Astrocyte (in vitro differentiated cells and primary cell): ENCODE data around the gene C1orf159. TPM values are rescaled to one million over a fixed set of nuclear protein-coding genes. Genes with fewer than 3 reads are reported as not detected.
"Not testable (repeated sequence)": the region's sequence is repeated elsewhere in the genome, so short reads cannot be mapped to it uniquely, and the experiment has no call there.

ENCODE experiments used
- DNase-seq: peaks from one replicate; pipeline ENCODE4 v3.0.0-alpha.2; 2010; ENCODE audit warnings: low read depth
- FAIRE-seq: peaks from 2 replicates; lab custom pipeline; 2011; peaks lifted over from hg19 to GRCh38; lab: Jason Lieb, UNC
- H2AFZ ChIP-seq: 2 replicates; pipeline ENCODE4 v1.6.0; 2012; ENCODE audit warnings: low read depth, low read length, inconsistent platforms
- H3K27ac ChIP-seq: 2 replicates; pipeline ENCODE4 v1.5.1; 2011; ENCODE audit warnings: low read depth, low read length, inconsistent platforms
- H3K27me3 ChIP-seq: 2 replicates; pipeline ENCODE4 v1.6.0; 2011; ENCODE audit warnings: low read length, inconsistent platforms; ENCODE audit not compliant: insufficient read depth
- H3K36me3 ChIP-seq: 2 replicates; pipeline ENCODE4 v1.5.1; 2011; ENCODE audit warnings: low read length, inconsistent platforms; ENCODE audit not compliant: insufficient read depth
- H3K4me1 ChIP-seq: 2 replicates; pipeline ENCODE4 v1.5.1; 2011; ENCODE audit warnings: low read length, inconsistent platforms; ENCODE audit not compliant: insufficient read depth
- H3K4me2 ChIP-seq: 2 replicates; pipeline ENCODE4 v1.6.0; 2012; ENCODE audit warnings: low read length, inconsistent platforms
- H3K4me3 ChIP-seq: 2 replicates; pipeline ENCODE4 v1.5.1; 2011; ENCODE audit warnings: low read depth, mild to moderate bottlenecking, low read length, inconsistent platforms; ENCODE audit not compliant: insufficient read depth
- H3K79me2 ChIP-seq: 2 replicates; pipeline ENCODE4 v1.6.0; 2012; ENCODE audit warnings: mild to moderate bottlenecking, low read length, inconsistent platforms; ENCODE audit not compliant: insufficient read depth
- H3K9ac ChIP-seq: 2 replicates; pipeline ENCODE4 v1.6.0; 2012; ENCODE audit warnings: mild to moderate bottlenecking, low read length, inconsistent platforms
- H3K9me3 ChIP-seq: 2 replicates; pipeline ENCODE4 v1.5.1; 2012; ENCODE audit warnings: low read depth, mild to moderate bottlenecking, low read length, inconsistent platforms; ENCODE audit not compliant: insufficient read depth
- H4K20me1 ChIP-seq: 2 replicates; pipeline ENCODE4 v1.6.0; 2012; ENCODE audit warnings: low read length, inconsistent platforms; ENCODE audit not compliant: insufficient read depth
- H3K27ac Mint-ChIP-seq: one replicate; pipeline ENCODE4 v1.8.0; 2021; ENCODE audit warnings: mild to moderate bottlenecking, mixed read lengths; ENCODE audit not compliant: unreplicated experiment
- H3K27me3 Mint-ChIP-seq: one replicate; pipeline ENCODE4 v1.8.0; 2021; ENCODE audit warnings: low read depth, mixed read lengths; ENCODE audit not compliant: unreplicated experiment
- H3K36me3 Mint-ChIP-seq: one replicate; pipeline ENCODE4 v1.8.0; 2021; ENCODE audit warnings: low read depth, mixed read lengths; ENCODE audit not compliant: unreplicated experiment
- H3K4me1 Mint-ChIP-seq: one replicate; pipeline ENCODE4 v1.8.0; 2021; ENCODE audit warnings: low read depth, mixed read lengths; ENCODE audit not compliant: unreplicated experiment
- H3K4me3 Mint-ChIP-seq: one replicate; pipeline ENCODE4 v1.8.0; 2021; ENCODE audit warnings: mild to moderate bottlenecking, moderate library complexity, mixed read lengths; ENCODE audit not compliant: unreplicated experiment
- H3K9me3 Mint-ChIP-seq: one replicate; pipeline ENCODE4 v1.8.0; 2021; ENCODE audit warnings: mild to moderate bottlenecking, mixed read lengths; ENCODE audit not compliant: unreplicated experiment
- EZH2 ChIP-seq: IDR thresholded peaks from 2 replicates; pipeline ENCODE4 v1.6.1; 2012; ENCODE audit warnings: mild to moderate bottlenecking, low read length, inconsistent platforms; ENCODE audit not compliant: insufficient read depth
- total RNA-seq: library from RNA; stranded (reverse); gene quantifications from 2 replicates; pipeline ENCODE4 v1.2.1, GENCODE V29; 2021
- TF ChIP-seq, protein P1 (sequence below): IDR thresholded peaks from 2 replicates; pipeline ENCODE4 v1.5.1; 2011; ENCODE audit warnings: low read depth, mild to moderate bottlenecking, inconsistent platforms, low read length, moderate library complexity; ENCODE audit not compliant: insufficient read depth

C1orf159 gene
- total RNA-seq, 1 donor from 2014 or later = 13.9 TPM

- Mint-ChIP-seq H3K9me3 (peaks cover 10% of the 10 kb centered on the region), H3K4me3 (no peak overlapping the region), H3K27me3 (no peaks in the 10 kb centered on the region), H3K4me1 (no peaks in the 10 kb centered on the region), H3K36me3 (peaks cover 7% of the 10 kb centered on the region), H3K27ac (no peak overlapping the region)
- Histone ChIP-seq H3K9me3 (no peaks in the 10 kb centered on the region), H3K79me2 (no peaks in the 10 kb centered on the region), H3K27me3 (no peaks in the 10 kb centered on the region), H3K4me1 (no peaks in the 10 kb centered on the region), H3K4me3 (no peak overlapping the region), H2AFZ (no peak overlapping the region), H3K4me2 (no peak overlapping the region), H3K27ac (no peak overlapping the region), H3K9ac (no peak overlapping the region), H3K36me3 (no peaks in the 10 kb centered on the region), H4K20me1 (no peaks in the 10 kb centered on the region)
- FAIRE-seq (no peak), DNase-seq (no peak)
- TF ChIP-seq, protein P1, sequence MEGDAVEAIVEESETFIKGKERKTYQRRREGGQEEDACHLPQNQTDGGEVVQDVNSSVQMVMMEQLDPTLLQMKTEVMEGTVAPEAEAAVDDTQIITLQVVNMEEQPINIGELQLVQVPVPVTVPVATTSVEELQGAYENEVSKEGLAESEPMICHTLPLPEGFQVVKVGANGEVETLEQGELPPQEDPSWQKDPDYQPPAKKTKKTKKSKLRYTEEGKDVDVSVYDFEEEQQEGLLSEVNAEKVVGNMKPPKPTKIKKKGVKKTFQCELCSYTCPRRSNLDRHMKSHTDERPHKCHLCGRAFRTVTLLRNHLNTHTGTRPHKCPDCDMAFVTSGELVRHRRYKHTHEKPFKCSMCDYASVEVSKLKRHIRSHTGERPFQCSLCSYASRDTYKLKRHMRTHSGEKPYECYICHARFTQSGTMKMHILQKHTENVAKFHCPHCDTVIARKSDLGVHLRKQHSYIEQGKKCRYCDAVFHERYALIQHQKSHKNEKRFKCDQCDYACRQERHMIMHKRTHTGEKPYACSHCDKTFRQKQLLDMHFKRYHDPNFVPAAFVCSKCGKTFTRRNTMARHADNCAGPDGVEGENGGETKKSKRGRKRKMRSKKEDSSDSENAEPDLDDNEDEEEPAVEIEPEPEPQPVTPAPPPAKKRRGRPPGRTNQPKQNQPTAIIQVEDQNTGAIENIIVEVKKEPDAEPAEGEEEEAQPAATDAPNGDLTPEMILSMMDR = no peak
- TF ChIP-seq EZH2 = no peak
Measured at GRCh38 chr1:1098681-1099421, 17.0 kb downstream of the C1orf159 start.

DNA sequence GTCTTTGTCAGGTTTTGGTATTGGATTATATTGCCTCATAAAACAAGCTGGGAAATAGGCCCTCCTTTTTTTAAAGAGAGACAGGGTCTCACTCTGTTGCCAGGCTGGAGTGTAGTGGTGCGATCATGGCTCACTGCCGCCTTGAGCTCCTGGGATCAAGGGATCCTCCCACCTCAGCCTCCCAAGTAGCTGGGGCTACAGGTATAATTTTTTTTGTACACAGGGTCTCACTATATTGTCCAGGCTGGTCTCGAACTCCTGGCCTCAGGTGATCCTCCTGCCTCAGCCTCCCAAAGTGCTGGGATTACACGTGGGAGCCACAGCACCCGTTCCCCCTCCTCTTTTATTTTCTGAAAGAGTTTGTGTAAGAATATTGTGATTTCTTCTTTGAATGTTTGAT lies 19.8 kb downstream of the C1orf159 start:
- not testable (repeated sequence) for H3K4me3 ChIP-seq, H3K9ac ChIP-seq, H3K79me2 ChIP-seq, H4K20me1 ChIP-seq, H3K27ac ChIP-seq, H3K4me3 Mint-ChIP-seq, H3K9me3 Mint-ChIP-seq, H3K36me3 Mint-ChIP-seq, H3K4me1 Mint-ChIP-seq, H3K9me3 ChIP-seq, H3K27ac Mint-ChIP-seq, H3K4me1 ChIP-seq, DNase-seq, H3K27me3 Mint-ChIP-seq, H3K4me2 ChIP-seq, H3K27me3 ChIP-seq, FAIRE-seq, H2AFZ ChIP-seq, H3K36me3 ChIP-seq

GRCh38 chr1:1094981-1095380 lies 20.9 kb downstream of the C1orf159 start:
- Histone ChIP-seq H3K27ac (no peak overlapping the region), H3K9me3 (no peaks in the 10 kb centered on the region), H4K20me1 (no peaks in the 10 kb centered on the region), H3K27me3 (no peaks in the 10 kb centered on the region), H3K36me3 (no peaks in the 10 kb centered on the region), H3K4me2 (no peak overlapping the region), H3K4me3 (no peak overlapping the region), H2AFZ (no peak overlapping the region), H3K4me1 (no peaks in the 10 kb centered on the region), H3K79me2 (no peaks in the 10 kb centered on the region), H3K9ac (no peak overlapping the region)
- Mint-ChIP-seq H3K36me3 (peaks cover 8% of the 10 kb centered on the region), H3K27me3 (no peaks in the 10 kb centered on the region), H3K27ac (no peak overlapping the region), H3K4me3 (no peak overlapping the region), H3K4me1 (no peaks in the 10 kb centered on the region), H3K9me3 (peaks cover 8% of the 10 kb centered on the region)
- DNase-seq = no peak
- TF ChIP-seq EZH2 = no peak
- TF ChIP-seq, protein P1 = no peak
- no peak for FAIRE-seq
